ENCODE measurements around the gene MLPH. TPM values are rescaled to one million over a fixed set of nuclear protein-coding genes. Genes with fewer than 3 reads are reported as not detected.

Gene MLPH
- total and polyA plus RNA-seq, 2 of the 4 experiments (the other 2 are of a cell fraction): 13.8 to 21.6 TPM

- Histone ChIP-seq H3K14ac (replicated peaks; ENCODE audit: low read depth, low read length) (no peak overlapping the region), H3K9ac (ENCODE audit: low read depth, low read length) (no peak overlapping the region), H2BK120ac (ENCODE audit: low read depth, low read length) (no peak overlapping the region), H3K27me3 (ENCODE audit: control insufficient read depth, insufficient read depth, low read length) (no peaks in the 10 kb centered on the region), H3K4me3 (ENCODE audit: insufficient read depth, low read depth, low read length) (no peak overlapping the region), H4K8ac (ENCODE audit: low read depth in 2 of 2, low read length in 2 of 2) (no peak overlapping the region), H2AK9ac (replicated peaks; ENCODE audit: low read depth, low read length, poor library complexity) (no peak overlapping the region), H3K27ac (ENCODE audit: insufficient read depth, low read length) (no peak overlapping the region), H3K56ac (ENCODE audit: extremely low read depth, insufficient read depth, low read length) (no peak overlapping the region), H3K4me2 (ENCODE audit: low read depth, low read length) (no peak overlapping the region), H3K79me1 (ENCODE audit: low read depth in 1 of 2, low read length in 2 of 2) (no peaks in the 10 kb centered on the region), H3K9me1 (ENCODE audit: insufficient read depth, low read length) (no peaks in the 10 kb centered on the region), H2BK15ac (ENCODE audit: low read depth, low read length) (no peak overlapping the region), H3K36me3 (ENCODE audit: control insufficient read depth, insufficient read depth, low read length) (peaks cover 8% of the 10 kb centered on the region), H2BK20ac (ENCODE audit: low read depth, low read length) (no peak overlapping the region), H3K4me1 (ENCODE audit: control insufficient read depth, insufficient read depth, low read length) (0 out of 2 replicates have a peak, but pooled peaks cover 2% of the 10 kb centered on the region), H2AK5ac (ENCODE audit: low read depth, low read length) (no peak overlapping the region), H3K9me3 (ENCODE audit: control insufficient read depth, insufficient read depth, low read length) (no peaks in the 10 kb centered on the region), H3K4ac (ENCODE audit: low read depth, low read length) (no peak overlapping the region), H2AFZ (replicated peaks; ENCODE audit: low read length, poor library complexity) (no peak overlapping the region), H2BK5ac (ENCODE audit: low read depth, low read length, poor library complexity, severe bottlenecking) (no peak overlapping the region), H4K20me1 (ENCODE audit: insufficient read depth, low read length) (no peaks in the 10 kb centered on the region), H4K5ac (ENCODE audit: low read depth, low read length) (no peak overlapping the region), H3K23ac (ENCODE audit: low read depth, low read length) (no peak overlapping the region), H4K91ac (ENCODE audit: insufficient read depth, low read depth, low read length) (no peak overlapping the region), H3K18ac (ENCODE audit: low read depth, low read length) (no peak overlapping the region)
- ChIA-PET CTCF (no interaction called here), POLR2A (ENCODE audit: unreplicated experiment) (no interaction called here)
- ATAC-seq (ENCODE audit: low read depth) (no peak), DNase-seq (no peak)
- intact Hi-C loops (cut with micrococcal nuclease): no loop called here
- no peak for TF ChIP-seq ELK1 (IDR thresholded peaks at IDR 0.05; ENCODE audit: borderline replicate concordance, low read depth, low read length)
- no peak for TF ChIP-seq MXI1 (IDR thresholded peaks at IDR 0.05; ENCODE audit: borderline replicate concordance, low read depth, low read length)
- no peak for TF ChIP-seq MAZ (IDR thresholded peaks at IDR 0.05; ENCODE audit: borderline replicate concordance, low read depth, low read length)
- no peak for TF ChIP-seq MAFK (IDR thresholded peaks at IDR 0.05; ENCODE audit: low read depth, low read length)
- TF ChIP-seq NFE2L2 (IDR thresholded peaks at IDR 0.05; ENCODE audit: low read depth, low read length): no peak
- TF ChIP-seq, protein P1, sequence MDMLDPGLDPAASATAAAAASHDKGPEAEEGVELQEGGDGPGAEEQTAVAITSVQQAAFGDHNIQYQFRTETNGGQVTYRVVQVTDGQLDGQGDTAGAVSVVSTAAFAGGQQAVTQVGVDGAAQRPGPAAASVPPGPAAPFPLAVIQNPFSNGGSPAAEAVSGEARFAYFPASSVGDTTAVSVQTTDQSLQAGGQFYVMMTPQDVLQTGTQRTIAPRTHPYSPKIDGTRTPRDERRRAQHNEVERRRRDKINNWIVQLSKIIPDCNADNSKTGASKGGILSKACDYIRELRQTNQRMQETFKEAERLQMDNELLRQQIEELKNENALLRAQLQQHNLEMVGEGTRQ (IDR thresholded peaks at IDR 0.05; ENCODE audit: low read depth, low read length): no peak
- TF ChIP-seq FOS (IDR thresholded peaks at IDR 0.05; ENCODE audit: low read depth, low read length): no peak
- TF ChIP-seq BHLHE40 (IDR thresholded peaks at IDR 0.05; ENCODE audit: low read depth, low read length): no peak
- TF ChIP-seq SMC3 (IDR thresholded peaks at IDR 0.05; ENCODE audit: low read depth, low read length): no peak
- TF ChIP-seq RCOR1 (IDR thresholded peaks at IDR 0.05; ENCODE audit: insufficient replicate concordance, low read length): no peak
- TF ChIP-seq CTCF (conservative IDR thresholded peaks at IDR 0.05; ENCODE audit: low read depth, low read length): no peak
- no peak for TF ChIP-seq POLR2A (IDR thresholded peaks at IDR 0.05; ENCODE audit: low read depth, low read length)
- TF ChIP-seq RAD21 (IDR thresholded peaks at IDR 0.05; ENCODE audit: low read length): no peak
- no peak for TF ChIP-seq RFX5 (IDR thresholded peaks at IDR 0.05; ENCODE audit: low read depth, low read length)
- dilution Hi-C loops (cut with HindIII; ENCODE audit: low sequenced_read_pairs, unreplicated experiment): no loop called here
- in situ Hi-C loops (cut with MboI; ENCODE audit: low sequenced_read_pairs): no loop called here
- no TSS peak for BruUV-seq (replicated peaks)
- WGBS, 2 experiments (ENCODE audit: extremely low coverage in 2 of 2, insufficient read length in 1 of 2): 100% methylated on average over 1 of the region's 8 CpGs; no CpG with 5 or more reads in 1 of the 2 experiments
Measured at GRCh38 chr2:237549216-237549615, 62.2 kb downstream of the MLPH start.

Measured in IMR-90 (cell line).